GM10266 (cell line): ENCODE data around the gene ASB1.

ENCODE experiments used
- DNase-seq: peaks from one replicate; pipeline ENCODE4 v3.0.0; 2012; ENCODE audit errors: extremely low spot score
- TF ChIP-seq, protein P1 (sequence below): IDR thresholded peaks from 2 replicates; pipeline ENCODE4 v1.5.1; 2012; ENCODE audit warnings: mild to moderate bottlenecking, low read depth; ENCODE audit not compliant: control insufficient read depth, insufficient read depth; ENCODE audit errors: missing control alignments

The ASB1 gene

DNA sequence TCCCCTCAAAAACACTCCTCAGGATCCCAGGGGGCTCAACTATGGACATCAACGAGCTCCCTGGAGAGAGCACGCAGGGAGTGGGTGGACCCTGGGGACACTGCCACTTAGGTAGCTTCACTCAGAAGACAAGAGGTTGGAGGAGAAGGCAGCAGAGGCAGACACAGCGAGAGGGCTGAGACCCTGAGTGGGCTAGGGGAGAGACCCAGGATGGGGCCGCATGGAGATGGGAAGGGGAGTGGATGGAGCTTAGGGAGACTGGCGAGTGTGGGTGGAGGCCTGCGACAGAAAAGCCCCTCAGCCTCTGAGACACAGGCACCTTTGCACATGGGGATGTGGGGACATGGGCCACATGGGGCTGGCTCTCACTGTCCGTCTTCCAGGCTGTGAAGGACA, 70.9 kb downstream of the ASB1 start:
- TF ChIP-seq, protein P1, sequence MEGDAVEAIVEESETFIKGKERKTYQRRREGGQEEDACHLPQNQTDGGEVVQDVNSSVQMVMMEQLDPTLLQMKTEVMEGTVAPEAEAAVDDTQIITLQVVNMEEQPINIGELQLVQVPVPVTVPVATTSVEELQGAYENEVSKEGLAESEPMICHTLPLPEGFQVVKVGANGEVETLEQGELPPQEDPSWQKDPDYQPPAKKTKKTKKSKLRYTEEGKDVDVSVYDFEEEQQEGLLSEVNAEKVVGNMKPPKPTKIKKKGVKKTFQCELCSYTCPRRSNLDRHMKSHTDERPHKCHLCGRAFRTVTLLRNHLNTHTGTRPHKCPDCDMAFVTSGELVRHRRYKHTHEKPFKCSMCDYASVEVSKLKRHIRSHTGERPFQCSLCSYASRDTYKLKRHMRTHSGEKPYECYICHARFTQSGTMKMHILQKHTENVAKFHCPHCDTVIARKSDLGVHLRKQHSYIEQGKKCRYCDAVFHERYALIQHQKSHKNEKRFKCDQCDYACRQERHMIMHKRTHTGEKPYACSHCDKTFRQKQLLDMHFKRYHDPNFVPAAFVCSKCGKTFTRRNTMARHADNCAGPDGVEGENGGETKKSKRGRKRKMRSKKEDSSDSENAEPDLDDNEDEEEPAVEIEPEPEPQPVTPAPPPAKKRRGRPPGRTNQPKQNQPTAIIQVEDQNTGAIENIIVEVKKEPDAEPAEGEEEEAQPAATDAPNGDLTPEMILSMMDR: no peak
- DNase-seq: no peak

DNA sequence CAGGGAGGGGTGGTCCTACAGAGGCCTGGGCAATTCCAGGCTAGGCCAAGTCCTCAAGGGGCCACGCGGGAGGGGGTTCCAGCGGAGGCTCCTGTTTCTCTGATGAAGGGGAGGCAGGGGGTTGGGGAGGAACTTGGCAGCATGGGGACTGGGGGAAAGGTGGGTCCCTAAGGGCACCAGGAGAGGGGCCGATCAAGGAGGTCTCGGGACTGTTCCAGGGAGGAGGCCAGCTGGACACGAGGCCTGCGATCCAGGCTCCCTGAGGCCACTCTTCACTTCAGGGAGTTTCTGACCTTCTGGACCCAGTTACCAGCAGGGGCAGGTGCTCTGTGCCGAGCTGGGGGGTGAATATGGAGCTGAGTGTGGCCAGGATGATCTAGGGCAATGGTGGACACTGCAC, 71.5 kb downstream of the ASB1 start:
- DNase-seq: no peak
- TF ChIP-seq, protein P1: no peak

DNA sequence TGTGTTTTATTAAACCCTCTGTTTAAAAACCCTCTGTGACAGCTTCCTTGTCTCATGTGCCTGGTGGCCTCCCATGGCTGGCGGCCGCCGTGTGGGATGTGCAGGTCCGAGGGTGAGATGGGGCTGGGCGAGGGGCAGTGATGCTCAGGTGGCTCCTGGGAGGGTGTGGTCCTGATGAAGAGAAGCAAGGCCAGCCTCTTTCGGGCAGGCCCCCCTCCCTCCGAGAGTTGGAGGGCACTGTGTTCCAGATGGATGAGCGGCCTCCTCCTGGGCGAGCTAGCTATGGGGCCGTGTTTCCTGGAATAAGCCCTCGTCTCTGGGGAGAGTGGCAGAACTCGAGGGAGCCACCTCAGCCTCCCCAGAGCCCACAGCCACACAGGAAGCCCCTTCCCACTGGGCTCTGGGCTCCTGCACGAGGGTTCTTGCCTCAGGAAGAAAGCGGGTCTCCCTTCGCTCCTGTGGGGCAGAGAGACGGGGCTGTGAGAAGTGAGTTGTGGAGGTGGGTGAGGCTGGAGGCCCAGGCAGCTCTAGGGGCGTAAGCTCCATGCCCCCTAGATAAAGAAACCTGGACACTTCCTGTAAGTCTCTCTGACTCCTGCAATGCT, 72.1 kb downstream of the ASB1 start:
- TF ChIP-seq, protein P1: no peak
- DNase-seq: no peak

DNA sequence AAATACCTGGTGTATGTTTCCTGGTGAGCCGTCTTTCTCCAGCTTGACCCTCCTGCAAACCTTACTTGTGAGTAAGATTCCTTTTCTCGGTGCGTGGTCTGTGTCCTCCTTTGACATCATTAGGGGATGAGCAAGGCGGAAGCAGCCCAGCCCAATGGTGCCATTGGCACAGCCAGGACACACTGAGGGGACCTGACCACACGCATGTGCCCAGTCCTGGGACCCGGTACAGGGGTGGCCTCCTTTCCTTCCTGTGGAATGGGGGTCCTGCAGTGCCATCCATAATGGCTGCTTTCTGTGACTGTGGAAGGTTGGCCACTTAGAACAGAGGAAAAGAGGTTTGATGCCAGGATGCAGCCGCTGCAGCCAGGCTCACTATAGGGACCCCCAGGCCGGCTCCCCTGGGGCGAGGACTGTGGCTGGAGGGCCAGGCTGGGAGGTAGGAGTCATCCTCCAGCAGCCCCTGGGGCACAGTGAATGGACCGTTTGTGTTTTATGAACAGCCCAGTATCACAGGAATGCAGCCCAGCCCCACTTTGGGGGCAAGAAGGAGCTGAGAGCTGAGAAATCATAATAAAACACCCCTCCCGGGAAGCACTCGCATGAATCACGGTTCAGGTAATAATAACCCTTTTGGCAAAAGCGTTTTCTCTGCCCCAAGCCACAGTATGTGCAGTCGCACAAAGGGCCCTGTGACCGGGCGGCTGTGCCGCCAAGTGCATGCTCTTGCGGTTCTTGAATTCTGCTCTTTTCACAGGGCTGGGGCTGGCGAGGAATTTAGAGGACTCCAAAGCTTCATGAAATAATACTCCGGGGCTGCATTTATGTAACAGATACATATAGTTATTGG, 73.2 kb downstream of the ASB1 start:
- TF ChIP-seq, protein P1: no peak
- no peak for DNase-seq

DNA sequence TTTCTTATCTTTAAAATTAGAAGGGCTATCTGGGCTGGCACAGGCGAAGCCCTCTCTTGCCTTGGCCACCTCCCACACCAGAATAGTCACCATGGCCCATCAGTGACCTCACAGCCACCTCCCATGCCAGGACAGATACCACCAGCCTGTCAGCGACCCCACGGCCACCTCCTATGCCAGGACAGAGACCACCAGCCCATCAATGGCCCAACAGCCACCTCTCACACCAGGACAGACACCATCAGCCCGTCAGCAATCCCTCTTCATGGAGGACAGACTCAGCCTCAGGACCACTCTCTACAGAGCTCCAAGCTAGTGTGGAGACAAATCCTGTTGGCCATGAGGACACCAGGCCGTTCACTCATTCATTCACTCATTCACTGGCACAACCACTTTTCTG, 74.6 kb downstream of the ASB1 start:
- DNase-seq: no peak
- TF ChIP-seq, protein P1: no peak
